ENCODE data around the gene APCS.

APCS gene, protein sequence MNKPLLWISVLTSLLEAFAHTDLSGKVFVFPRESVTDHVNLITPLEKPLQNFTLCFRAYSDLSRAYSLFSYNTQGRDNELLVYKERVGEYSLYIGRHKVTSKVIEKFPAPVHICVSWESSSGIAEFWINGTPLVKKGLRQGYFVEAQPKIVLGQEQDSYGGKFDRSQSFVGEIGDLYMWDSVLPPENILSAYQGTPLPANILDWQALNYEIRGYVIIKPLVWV

DNA sequence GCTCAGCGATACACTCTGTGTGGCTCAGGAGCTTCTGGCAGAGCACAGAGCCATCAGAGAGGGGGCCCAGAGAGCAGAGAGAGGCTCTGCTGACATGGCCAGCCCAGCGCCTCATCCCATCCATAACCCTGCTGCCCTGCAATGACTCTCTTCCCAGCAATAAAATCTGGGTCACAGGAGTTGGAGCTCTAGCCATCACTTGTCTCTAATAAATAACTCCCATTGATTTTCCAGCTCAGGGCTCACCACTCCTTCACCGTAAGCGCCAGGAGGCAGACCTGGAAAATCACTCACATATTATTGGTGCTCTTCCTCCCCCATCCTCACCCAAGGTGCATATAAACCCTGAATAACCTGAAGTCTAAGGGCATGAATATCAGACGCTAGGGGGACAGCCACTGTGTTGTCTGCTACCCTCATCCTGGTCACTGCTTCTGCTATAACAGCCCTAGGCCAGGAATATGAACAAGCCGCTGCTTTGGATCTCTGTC is at the start of gene APCS:
APCS (plus strand) TSS at position 366 of the 491 bp plus-strand sequence; CDS start at position 462, 96 bp downstream.
- DNase-seq: no peak
- TF ChIP-seq POLR2A (IDR thresholded peaks at IDR 0.05; ENCODE audit: low read length) (no peak), GATA1 (IDR thresholded peaks at IDR 0.05; ENCODE audit: low read depth, low read length) (no peak)

GRCh38 chr1:159548126-159548525 is 39.5 kb upstream of the APCS start:
- no peak for DNase-seq
- TF ChIP-seq POLR2A (IDR thresholded peaks at IDR 0.05; ENCODE audit: low read length): no peak
- TF ChIP-seq GATA1 (IDR thresholded peaks at IDR 0.05; ENCODE audit: low read depth, low read length): no peak

- no peak for DNase-seq
- no peak for TF ChIP-seq GATA1 (IDR thresholded peaks at IDR 0.05; ENCODE audit: low read depth, low read length)
- TF ChIP-seq POLR2A (IDR thresholded peaks at IDR 0.05; ENCODE audit: low read length): no peak
Observed at GRCh38 chr1:159554261-159554660, 33.4 kb upstream of the APCS start.

- no peak for DNase-seq
- TF ChIP-seq POLR2A (IDR thresholded peaks at IDR 0.05; ENCODE audit: low read length): no peak
Observed at GRCh38 chr1:159554696-159555095, 32.9 kb upstream of the APCS start.

GRCh38 chr1:159556931-159557369 is 30.7 kb upstream of the APCS start:
- no peak for DNase-seq
- TF ChIP-seq GATA1 (IDR thresholded peaks at IDR 0.05; ENCODE audit: low read depth, low read length) (no peak), POLR2A (IDR thresholded peaks at IDR 0.05; ENCODE audit: low read length) (no peak)

DNA sequence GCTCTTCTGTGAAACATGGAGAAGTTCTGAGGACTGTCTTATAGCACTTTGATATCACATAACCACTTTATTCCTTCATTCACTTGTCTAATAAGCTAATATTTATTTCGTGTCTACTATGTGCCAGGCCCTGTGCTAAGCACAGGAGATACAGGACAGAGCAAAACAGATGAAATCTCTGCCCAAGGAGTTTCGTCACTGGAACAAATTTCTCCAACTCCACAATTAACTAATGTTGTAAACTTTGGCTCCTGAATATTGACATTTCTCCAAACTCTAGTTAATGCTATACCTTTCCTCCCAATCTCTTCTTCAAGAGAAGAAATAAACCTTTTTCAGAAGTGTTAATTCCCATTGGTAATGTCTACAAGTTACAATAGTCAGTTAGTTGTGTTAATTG is 27.0 kb upstream of the APCS start:
- no peak for TF ChIP-seq GATA1 (IDR thresholded peaks at IDR 0.05; ENCODE audit: low read depth, low read length)
- TF ChIP-seq POLR2A (IDR thresholded peaks at IDR 0.05; ENCODE audit: low read length): no peak
- no peak for DNase-seq

DNA sequence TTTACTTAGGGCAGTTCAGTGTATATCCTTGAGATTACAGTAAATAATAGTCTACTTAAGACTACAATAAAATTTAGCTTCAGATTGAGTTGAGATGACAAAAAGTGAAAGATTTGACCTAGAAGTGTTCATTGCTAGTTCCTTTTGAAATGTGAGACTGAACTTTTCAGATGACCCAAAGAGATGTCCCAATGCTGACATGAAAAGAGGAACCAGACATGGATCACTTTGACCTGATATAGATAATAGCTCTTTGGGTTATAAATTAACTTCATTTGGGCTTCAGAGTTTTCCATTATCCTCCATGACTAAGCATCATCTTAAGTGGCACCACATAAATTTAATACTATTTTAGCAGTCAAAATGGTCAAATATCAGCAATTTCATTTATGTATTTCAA is 26.1 kb upstream of the APCS start:
- TF ChIP-seq POLR2A (IDR thresholded peaks at IDR 0.05; ENCODE audit: low read length) (no peak), GATA1 (IDR thresholded peaks at IDR 0.05; ENCODE audit: low read depth, low read length) (no peak)
- no peak for DNase-seq

GRCh38 chr1:159562680-159563079 is 24.9 kb upstream of the APCS start:
- TF ChIP-seq POLR2A (IDR thresholded peaks at IDR 0.05; ENCODE audit: low read length) (no peak), GATA1 (IDR thresholded peaks at IDR 0.05; ENCODE audit: low read depth, low read length) (no peak)
- no peak for DNase-seq

DNA sequence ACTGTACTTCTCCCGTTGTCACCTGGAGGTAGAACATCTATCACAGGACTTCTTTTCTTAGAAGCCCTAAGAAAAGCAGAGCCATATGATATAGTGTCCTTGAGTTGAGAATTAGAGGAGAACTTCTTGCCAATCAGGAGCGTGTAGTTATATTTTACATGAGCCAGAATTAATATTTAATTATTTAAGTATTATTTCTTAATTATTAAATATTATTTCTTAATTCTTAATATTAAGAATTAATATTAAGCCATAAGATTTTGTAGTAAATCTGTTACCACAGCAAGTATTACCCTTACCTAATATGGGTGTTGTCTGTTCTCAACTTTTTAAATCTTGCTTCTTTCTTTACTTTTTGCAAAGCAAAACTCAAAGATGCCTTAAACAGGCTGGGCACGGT is 10.2 kb upstream of the APCS start:
- DNase-seq: no peak
- TF ChIP-seq POLR2A (IDR thresholded peaks at IDR 0.05; ENCODE audit: low read length): no peak
- TF ChIP-seq GATA1 (IDR thresholded peaks at IDR 0.05; ENCODE audit: low read depth, low read length): no peak

DNA sequence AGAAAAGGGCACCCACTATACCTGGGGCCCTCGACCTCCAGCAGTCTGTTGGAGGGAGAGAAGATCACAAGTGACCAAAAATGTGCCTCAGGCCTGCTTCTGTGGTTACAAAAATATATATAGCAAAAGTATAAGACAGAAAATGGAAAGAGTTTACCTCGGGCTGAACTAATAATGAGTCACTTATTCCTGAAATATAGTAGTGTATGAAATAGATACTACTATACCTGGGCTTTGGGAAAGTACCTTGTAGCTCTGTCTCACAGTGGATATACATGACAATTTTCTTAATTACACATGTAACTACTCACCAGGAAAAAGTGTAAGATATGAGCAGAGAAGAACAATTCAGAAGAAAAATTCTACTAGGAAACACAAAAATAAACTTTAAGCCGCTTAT is 7.3 kb upstream of the APCS start:
- TF ChIP-seq GATA1 (IDR thresholded peaks at IDR 0.05; ENCODE audit: low read depth, low read length): no peak
- no peak for TF ChIP-seq POLR2A (IDR thresholded peaks at IDR 0.05; ENCODE audit: low read length)
- no peak for DNase-seq

DNA sequence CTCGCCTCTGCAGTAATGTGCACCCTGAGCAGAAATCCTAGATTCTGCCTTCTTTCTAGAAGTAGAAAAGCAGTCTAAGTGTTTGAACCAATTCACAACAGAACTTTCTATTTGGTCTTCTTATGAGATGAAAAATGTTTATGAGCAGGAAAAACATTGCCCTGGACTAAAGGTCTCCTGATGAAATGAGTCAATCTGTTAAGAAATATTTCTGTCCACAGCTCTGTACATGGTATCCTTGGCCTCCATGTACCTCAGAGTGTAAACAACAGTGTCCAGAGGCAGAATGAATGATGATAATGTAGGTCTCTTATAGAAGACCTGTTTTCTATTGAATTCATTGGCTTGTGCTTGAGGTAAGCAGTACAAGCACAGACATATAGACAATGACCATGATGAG is 6.2 kb upstream of the APCS start:
- no peak for TF ChIP-seq POLR2A (IDR thresholded peaks at IDR 0.05; ENCODE audit: low read length)
- no peak for TF ChIP-seq GATA1 (IDR thresholded peaks at IDR 0.05; ENCODE audit: low read depth, low read length)
- DNase-seq: no peak

- no peak for DNase-seq
- TF ChIP-seq POLR2A (IDR thresholded peaks at IDR 0.05; ENCODE audit: low read length): no peak
- TF ChIP-seq GATA1 (IDR thresholded peaks at IDR 0.05; ENCODE audit: low read depth, low read length): no peak
Observed at GRCh38 chr1:159584536-159584935, 3.1 kb upstream of the APCS start.

DNA sequence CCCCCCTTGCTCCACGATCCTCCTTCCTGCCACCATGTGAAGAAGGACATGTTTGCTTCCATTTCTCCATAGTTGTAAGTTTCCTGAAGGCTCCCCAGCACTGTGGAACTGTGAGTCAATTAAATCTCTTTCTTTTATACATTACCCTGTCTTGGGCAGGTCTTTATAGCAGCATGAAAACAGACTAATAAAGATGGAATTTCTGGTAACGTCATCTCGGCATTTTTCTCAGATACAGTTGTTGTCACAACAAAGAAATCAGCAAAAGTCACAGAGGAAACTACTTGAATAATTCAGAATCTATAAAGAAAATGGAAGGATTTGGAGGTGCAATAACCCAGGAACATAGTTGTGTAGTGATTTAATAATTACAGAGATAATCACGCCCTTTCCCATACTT is 4.4 kb downstream of the APCS start:
- DNase-seq: no peak
- TF ChIP-seq POLR2A (IDR thresholded peaks at IDR 0.05; ENCODE audit: low read length) (no peak), GATA1 (IDR thresholded peaks at IDR 0.05; ENCODE audit: low read depth, low read length) (no peak)

GRCh38 chr1:159594625-159595405 is 7.2 kb downstream of the APCS start:
- TF ChIP-seq POLR2A (IDR thresholded peaks at IDR 0.05; ENCODE audit: low read length) (no peak), GATA1 (IDR thresholded peaks at IDR 0.05; ENCODE audit: low read depth, low read length) (no peak)
- DNase-seq: no peak

GRCh38 chr1:159598196-159598595 is 10.6 kb downstream of the APCS start:
- DNase-seq: no peak

More at GRCh38 chr1:159598196-159598595, 10.6 kb downstream of the APCS start:
- no peak for TF ChIP-seq POLR2A (IDR thresholded peaks at IDR 0.05; ENCODE audit: low read length)
- no peak for TF ChIP-seq GATA1 (IDR thresholded peaks at IDR 0.05; ENCODE audit: low read depth, low read length)

Measured in erythroblast (primary cell).